ENCODE data around the gene LGALSL.

LGALSL gene

GRCh38 chr2:64492272-64492671 is 38.3 kb downstream of the LGALSL start:
- no peak for DNase-seq (ENCODE audit: low read depth in 2 of 3, low spot score in 1 of 3)

- DNase-seq (ENCODE audit: low read depth in 2 of 3, low spot score in 1 of 3) = no peak
Measured at GRCh38 chr2:64492821-64493220, 38.9 kb downstream of the LGALSL start.

- no peak for DNase-seq (ENCODE audit: low read depth in 2 of 3, low spot score in 1 of 3)
Measured at GRCh38 chr2:64493788-64494187, 39.8 kb downstream of the LGALSL start.

- no peak for DNase-seq (ENCODE audit: low read depth in 2 of 3, low spot score in 1 of 3)
Measured at GRCh38 chr2:64498438-64498837, 44.5 kb downstream of the LGALSL start.

- DNase-seq (ENCODE audit: low read depth in 2 of 3, low spot score in 1 of 3) = no peak
Measured at GRCh38 chr2:64500549-64500948, 46.6 kb downstream of the LGALSL start.

GRCh38 chr2:64501946-64502345 is 48.0 kb downstream of the LGALSL start:
- DNase-seq (ENCODE audit: low read depth in 2 of 3, low spot score in 1 of 3) = no peak

GRCh38 chr2:64502860-64503259 is 48.9 kb downstream of the LGALSL start:
- DNase-seq (ENCODE audit: low read depth in 2 of 3, low spot score in 1 of 3) = no peak

GRCh38 chr2:64504774-64505720 is 51.1 kb downstream of the LGALSL start:
- DNase-seq (ENCODE audit: low read depth in 2 of 3, low spot score in 1 of 3) = no peak

- no peak for DNase-seq (ENCODE audit: low read depth in 2 of 3, low spot score in 1 of 3)
Measured at GRCh38 chr2:64506686-64507085, 52.7 kb downstream of the LGALSL start.

Data from stimulated activated CD4-positive, alpha-beta T cell treated with anti-CD3 and anti-CD28 coated beads, Interleukin-12 subunit alpha, Interleukin-12 subunit beta, amount 100 ng/mL, for 48 hours (primary cell).